ENCODE data around the gene CERS5.
"Not testable (repeated sequence)": the region's sequence is repeated elsewhere in the genome, so short reads cannot be mapped to it uniquely, and the experiment has no call there.

The CERS5 gene

GRCh38 chr12:50157259-50157658, 9.9 kb downstream of the CERS5 start:
- no peak overlapping the region for H3K4me3 ChIP-seq (ENCODE audit: low read depth, low read length)
- DNase-seq (ENCODE audit: low read depth) = no peak

GRCh38 chr12:50156641-50157040, 10.5 kb downstream of the CERS5 start:
- H3K4me3 ChIP-seq (ENCODE audit: low read depth, low read length) = no peak overlapping the region
- DNase-seq (ENCODE audit: low read depth) = no peak
- TF ChIP-seq CTCF (IDR thresholded peaks at IDR 0.05; ENCODE audit: control insufficient read depth, extremely low read depth, insufficient read depth) = no peak

More at GRCh38 chr12:50157259-50157658, 9.9 kb downstream of the CERS5 start:
- TF ChIP-seq CTCF (IDR thresholded peaks at IDR 0.05; ENCODE audit: control insufficient read depth, extremely low read depth, insufficient read depth) = no peak

- DNase-seq (ENCODE audit: low read depth); H3K4me3 ChIP-seq (ENCODE audit: low read depth, low read length): not testable (repeated sequence)
Observed at GRCh38 chr12:50154947-50155346, 12.2 kb downstream of the CERS5 start.

- TF ChIP-seq CTCF (IDR thresholded peaks at IDR 0.05; ENCODE audit: control insufficient read depth, extremely low read depth, insufficient read depth) = no peak
- no peak for DNase-seq (ENCODE audit: low read depth)
- H3K4me3 ChIP-seq (ENCODE audit: low read depth, low read length) = no peak overlapping the region
Observed at GRCh38 chr12:50151047-50151687, 16.0 kb downstream of the CERS5 start.

- H3K4me3 ChIP-seq (ENCODE audit: low read depth, low read length) = no peak overlapping the region
- TF ChIP-seq CTCF (IDR thresholded peaks at IDR 0.05; ENCODE audit: control insufficient read depth, extremely low read depth, insufficient read depth) = no peak
- DNase-seq (ENCODE audit: low read depth) = no peak
Observed at GRCh38 chr12:50149311-50149710, 17.9 kb downstream of the CERS5 start.

- not testable (repeated sequence) for DNase-seq (ENCODE audit: low read depth); H3K4me3 ChIP-seq (ENCODE audit: low read depth, low read length)
Observed at GRCh38 chr12:50148011-50148410, 19.2 kb downstream of the CERS5 start.

- no peak overlapping the region for H3K4me3 ChIP-seq (ENCODE audit: low read depth, low read length)
- no peak for DNase-seq (ENCODE audit: low read depth)
- no peak for TF ChIP-seq CTCF (IDR thresholded peaks at IDR 0.05; ENCODE audit: control insufficient read depth, extremely low read depth, insufficient read depth)
Observed at GRCh38 chr12:50147281-50147680, 19.9 kb downstream of the CERS5 start.

GRCh38 chr12:50145439-50145838, 21.7 kb downstream of the CERS5 start:
- no peak for TF ChIP-seq CTCF (IDR thresholded peaks at IDR 0.05; ENCODE audit: control insufficient read depth, extremely low read depth, insufficient read depth)
- H3K4me3 ChIP-seq (ENCODE audit: low read depth, low read length) = no peak overlapping the region
- DNase-seq (ENCODE audit: low read depth) = no peak

Measured in LNCaP clone FGC (cell line).